ENCODE data around the gene MRPL20.

GRCh38 chr1:1441002-1441888 is 34.2 kb upstream of the MRPL20 start:
- TF ChIP-seq POLR2AphosphoS5 (IDR thresholded peaks at IDR 0.05) (no peak), POLR2A (IDR thresholded peaks at IDR 0.05) (no peak)
